T-helper 1 cell treated with Interleukin-12 subunit alpha and Interleukin-12 subunit beta and Interleukin-4 antibody, amounts not matched to agents 30 μg/mL and 1 μg/mL, for 36 hours (primary cell): Measurements from ENCODE around the gene GPATCH11.

Source experiments
- H3K27ac Mint-ChIP-seq: one replicate; pipeline ENCODE4 v1.8.0; 2021; ENCODE audit warnings: mild to moderate bottlenecking, mixed read lengths
- H3K27me3 Mint-ChIP-seq: one replicate; pipeline ENCODE4 v1.8.0; 2021; ENCODE audit warnings: low read depth, mixed read lengths
- H3K36me3 Mint-ChIP-seq: one replicate; pipeline ENCODE4 v1.8.0; 2021; ENCODE audit warnings: low read depth, mixed read lengths
- H3K4me1 Mint-ChIP-seq: one replicate; pipeline ENCODE4 v1.8.0; 2021; ENCODE audit warnings: low read depth, mixed read lengths
- H3K4me3 Mint-ChIP-seq: one replicate; pipeline ENCODE4 v1.8.0; 2021; ENCODE audit warnings: mild to moderate bottlenecking, moderate library complexity, mixed read lengths
- H3K9me3 Mint-ChIP-seq: one replicate; pipeline ENCODE4 v1.8.0; 2021; ENCODE audit warnings: mixed read lengths

Gene GPATCH11

GRCh38 chr2:37142546-37142945 lies 58.2 kb downstream of the GPATCH11 start:
- peaks cover 42% of the 10 kb centered on the region for H3K36me3 Mint-ChIP-seq
- peaks cover 1% of the 10 kb centered on the region for H3K4me1 Mint-ChIP-seq
- H3K4me3 Mint-ChIP-seq: no peak overlapping the region
- H3K9me3 Mint-ChIP-seq: no peaks in the 10 kb centered on the region
- H3K27me3 Mint-ChIP-seq: no peaks in the 10 kb centered on the region
- no peak overlapping the region for H3K27ac Mint-ChIP-seq

- H3K9me3 Mint-ChIP-seq: no peaks in the 10 kb centered on the region
- H3K36me3 Mint-ChIP-seq: peaks cover 45% of the 10 kb centered on the region
- no peak overlapping the region for H3K27ac Mint-ChIP-seq
- H3K4me3 Mint-ChIP-seq: no peak overlapping the region
- no peaks in the 10 kb centered on the region for H3K27me3 Mint-ChIP-seq
- peaks cover 7% of the 10 kb centered on the region for H3K4me1 Mint-ChIP-seq
These were observed 59.7 kb downstream of the GPATCH11 start for GRCh38 chr2:37143974-37144373.

GRCh38 chr2:37146062-37146461 lies 61.7 kb downstream of the GPATCH11 start:
- H3K27ac Mint-ChIP-seq: no peak overlapping the region
- no peak overlapping the region for H3K4me3 Mint-ChIP-seq
- H3K9me3 Mint-ChIP-seq: no peaks in the 10 kb centered on the region
- H3K27me3 Mint-ChIP-seq: no peaks in the 10 kb centered on the region
- peaks cover 18% of the 10 kb centered on the region for H3K4me1 Mint-ChIP-seq
- H3K36me3 Mint-ChIP-seq: peaks cover 35% of the 10 kb centered on the region

DNA sequence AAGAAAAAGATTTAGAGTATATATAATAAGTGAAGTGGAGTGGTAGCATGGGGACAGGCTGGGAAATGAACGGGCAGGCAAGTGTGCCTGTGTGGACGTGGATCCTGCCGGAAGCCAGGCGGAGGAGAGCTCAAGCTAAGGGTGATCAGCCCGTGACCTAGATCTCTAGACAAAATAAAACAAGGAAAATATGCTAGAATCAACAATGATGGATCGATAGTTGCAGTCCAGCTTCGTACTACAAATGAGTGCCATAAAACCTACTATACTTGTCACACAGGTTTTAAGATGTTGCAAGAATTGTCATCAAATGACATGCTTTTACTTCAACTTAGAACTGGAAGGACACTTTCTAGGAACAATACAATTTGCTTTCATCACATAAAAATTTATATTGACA lies 64.0 kb downstream of the GPATCH11 start:
- no peaks in the 10 kb centered on the region for H3K9me3 Mint-ChIP-seq
- no peaks in the 10 kb centered on the region for H3K27me3 Mint-ChIP-seq
- H3K36me3 Mint-ChIP-seq: peaks cover 38% of the 10 kb centered on the region
- H3K4me3 Mint-ChIP-seq: no peak overlapping the region
- H3K4me1 Mint-ChIP-seq: peaks cover 32% of the 10 kb centered on the region
- H3K27ac Mint-ChIP-seq: no peak overlapping the region
